ENCODE measurements around the gene STK35.

GRCh38 chr20:2133318-2134183 lies 31.9 kb downstream of the STK35 start:
- TF ChIP-seq POLR2AphosphoS5 (IDR thresholded peaks at IDR 0.05; ENCODE audit: insufficient read depth, low read depth, low read length) (no peak), EZH2 (IDR thresholded peaks at IDR 0.05; ENCODE audit: borderline replicate concordance, low read depth, low read length, severe bottlenecking) (no peak)

Measured in endothelial cell of umbilical vein (primary cell).